DMS 273 (cell line): ENCODE measurements around the gene PTCH2.
A peak's percentile ranks its signal among the peaks of the same experiment; 100 is the strongest.
"Not testable (repeated sequence)": the region's sequence is repeated elsewhere in the genome, so short reads cannot be mapped to it uniquely, and the experiment has no call there.

Source experiments
- DNase-seq: peaks from one replicate; lab custom pipeline; 2025; ENCODE audit not compliant: unreplicated experiment; lab: John Stamatoyannopoulos, UW

The PTCH2 gene

GRCh38 chr1:44803062-44803311 lies 40.1 kb downstream of the PTCH2 start:
- no peak for DNase-seq

- DNase-seq: no peak
Observed at GRCh38 chr1:44802306-44803061, 40.6 kb downstream of the PTCH2 start.

DNA sequence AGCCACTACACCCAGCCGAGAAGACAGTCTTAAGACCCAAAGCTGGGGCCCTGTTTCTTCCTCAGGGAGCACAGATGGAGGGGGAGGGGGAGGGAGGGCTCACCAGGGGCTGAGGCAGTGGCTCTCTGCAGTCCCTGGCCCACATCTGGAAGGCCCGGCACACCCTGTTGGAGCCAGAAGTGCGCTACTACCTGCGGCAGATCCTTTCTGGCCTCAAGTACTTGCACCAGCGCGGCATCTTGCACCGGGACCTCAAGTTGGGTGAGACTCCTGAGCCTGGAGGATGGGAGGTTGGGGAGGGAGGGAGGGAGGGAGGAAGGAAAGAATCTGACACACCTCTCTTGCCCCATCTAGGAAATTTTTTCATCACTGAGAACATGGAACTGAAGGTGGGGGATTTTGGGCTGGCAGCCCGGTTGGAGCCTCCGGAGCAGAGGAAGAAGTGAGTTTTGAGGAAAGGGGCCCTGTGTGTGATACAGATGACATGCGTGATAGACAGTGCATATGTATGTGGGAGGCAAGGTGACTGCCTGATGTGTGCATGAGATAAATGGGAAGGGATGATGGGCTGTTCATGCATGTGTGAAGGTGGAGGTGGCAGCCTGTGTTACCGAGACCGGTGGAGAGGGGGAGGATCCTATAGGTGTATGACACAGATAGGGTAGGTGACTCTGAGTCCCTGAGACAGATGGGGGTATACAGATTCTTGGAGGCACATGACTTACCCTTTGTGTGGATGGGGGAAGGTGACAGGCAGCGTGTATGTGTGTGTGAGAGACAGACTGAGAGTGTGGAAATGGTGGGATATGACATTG lies 41.4 kb downstream of the PTCH2 start:
- peak; percentile 47 for DNase-seq

GRCh38 chr1:44799770-44800584 lies 43.1 kb downstream of the PTCH2 start, which contains the start of gene PLK3:
TSS of gene PLK3 (plus strand) at chr1:44800377. CDS start at chr1:44800464, 87 bp downstream.
- DNase-seq: peak; percentile 98

- no peak for DNase-seq
Observed at GRCh38 chr1:44798481-44799365, 44.3 kb downstream of the PTCH2 start.

DNA sequence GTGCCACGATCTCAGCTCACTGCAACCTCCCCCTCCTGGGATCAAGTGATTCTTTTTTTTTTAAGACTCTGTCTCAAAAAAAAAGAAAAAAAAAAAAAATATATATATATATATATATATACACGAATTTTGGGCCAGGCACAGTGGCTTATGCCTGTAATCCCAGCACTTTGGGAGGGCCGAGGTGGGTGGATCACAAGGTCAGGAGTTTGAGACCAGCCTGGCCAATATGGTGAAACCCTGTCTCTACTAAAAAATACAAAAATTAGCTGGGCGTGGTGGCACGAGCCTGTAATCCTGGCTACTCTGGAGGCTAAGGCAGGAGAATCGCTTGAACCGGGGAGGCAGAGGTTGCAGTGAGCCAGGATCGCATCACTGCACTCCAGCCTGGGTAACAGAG lies 45.2 kb downstream of the PTCH2 start:
- DNase-seq: not testable (repeated sequence)

DNA sequence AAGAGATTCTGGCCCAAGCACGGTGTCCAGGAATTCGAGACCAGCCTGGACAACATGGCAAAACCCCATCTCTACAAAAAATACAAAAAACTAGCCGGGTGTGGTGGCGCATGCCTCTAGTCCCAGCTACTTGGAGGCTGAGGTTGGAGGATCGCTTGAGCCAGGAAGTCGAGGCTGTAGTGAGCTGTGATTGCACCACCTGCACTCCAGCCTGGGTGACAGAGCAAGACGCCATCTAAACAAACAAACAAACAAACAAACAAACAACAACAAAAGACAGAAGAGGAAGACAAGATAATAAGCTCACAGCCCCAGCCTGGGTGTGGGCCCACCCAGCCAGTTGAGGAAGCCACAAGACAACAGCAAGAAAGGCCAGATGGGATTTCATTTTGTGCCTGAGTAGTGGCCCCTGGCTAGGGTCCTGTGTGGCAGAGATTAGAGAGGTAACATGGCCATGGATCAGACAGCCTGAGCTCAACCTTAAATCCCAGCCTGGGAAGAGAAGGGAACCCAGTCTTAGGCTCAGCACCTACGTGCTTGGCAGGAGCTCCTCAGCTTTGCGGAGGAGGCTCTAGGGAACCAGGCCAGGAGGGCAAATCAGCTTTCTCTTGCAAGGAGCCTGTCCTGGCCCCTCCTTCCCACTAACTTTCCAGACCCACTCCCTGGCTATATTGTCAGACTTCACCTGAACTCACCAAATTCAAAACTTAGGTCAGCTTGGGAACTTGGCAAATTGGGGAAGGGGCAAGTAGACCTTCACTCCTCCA lies 50.1 kb downstream of the PTCH2 start:
- DNase-seq: no peak

DNA sequence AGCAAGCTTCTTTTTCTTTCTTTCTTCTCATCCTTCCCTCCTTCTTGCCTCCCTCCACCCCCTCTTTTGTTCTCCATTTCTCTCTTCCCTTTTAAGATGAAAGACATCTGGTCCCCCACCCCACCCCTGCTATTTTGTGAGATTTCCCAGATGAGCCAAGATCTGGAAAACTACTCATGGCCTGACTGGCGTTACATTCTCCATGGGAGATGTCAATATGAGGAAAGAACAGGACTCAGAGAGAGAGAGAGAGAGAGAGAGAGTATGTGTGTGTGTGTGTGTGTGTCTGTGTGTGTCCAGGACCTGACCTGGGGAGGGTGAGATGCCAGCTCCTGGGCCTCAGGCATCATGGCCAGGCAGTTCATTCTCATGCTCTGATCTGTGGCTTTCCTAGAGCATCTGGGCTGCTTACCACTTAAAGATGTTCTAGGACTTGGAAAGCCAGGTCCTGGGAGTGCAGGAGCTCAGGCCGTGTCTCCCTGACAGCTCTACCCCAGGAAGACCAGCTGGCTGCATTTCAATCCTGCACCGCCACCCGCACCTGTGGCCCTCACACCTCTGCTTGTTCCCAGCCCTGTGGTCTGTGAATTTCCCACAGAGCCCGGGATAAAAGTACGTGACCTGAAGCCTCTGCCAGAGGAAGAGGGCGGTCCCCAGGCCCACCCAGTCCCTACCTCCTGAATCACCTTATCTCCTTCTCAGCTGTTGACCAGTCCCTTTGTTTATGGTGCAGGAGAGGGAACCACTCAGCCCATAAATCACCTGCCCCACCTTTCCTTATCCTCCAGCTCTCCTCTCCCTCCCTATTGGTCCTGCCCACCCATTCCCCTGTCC lies 51.9 kb downstream of the PTCH2 start:
- DNase-seq: no peak

DNA sequence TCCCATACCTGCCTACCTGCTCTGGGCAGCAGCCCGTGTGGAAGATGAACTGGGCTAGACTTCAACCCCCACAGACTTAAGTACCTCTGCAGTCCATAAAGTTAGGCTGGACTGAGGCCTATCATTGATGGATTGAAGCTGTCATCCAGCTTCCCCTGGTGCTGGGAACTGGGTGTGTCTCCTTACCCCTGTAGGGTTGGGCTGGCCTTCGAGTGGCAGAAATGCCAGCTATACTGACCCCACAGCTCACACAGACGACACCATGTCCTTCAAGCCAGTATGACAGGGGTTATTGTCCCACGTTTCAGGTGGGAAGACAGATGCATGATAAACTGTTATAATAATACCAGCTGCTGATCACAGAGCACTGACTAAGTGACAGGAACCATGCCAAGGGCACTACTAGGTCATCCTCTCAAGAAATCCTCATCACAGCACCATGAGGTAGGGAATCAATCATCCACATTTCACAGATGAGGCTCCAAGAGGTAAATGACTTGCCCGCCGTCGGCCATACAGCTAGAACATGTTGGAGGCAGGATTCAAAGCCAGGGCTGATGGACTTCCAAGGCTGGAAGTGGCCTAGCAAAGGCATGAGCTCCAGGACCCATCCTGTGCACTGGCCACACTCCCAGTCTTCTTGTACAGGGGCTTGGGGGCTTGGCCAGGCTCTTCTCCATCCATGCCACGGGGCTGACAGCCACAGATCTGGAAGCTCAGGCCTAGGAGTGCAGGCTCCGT lies 54.8 kb downstream of the PTCH2 start, which contains the start of gene BEST4:
TSS of gene BEST4 (minus strand) at position 51 of the 741 bp plus-strand sequence. CDS start 465 bp downstream, outside the sequence.
- no peak for DNase-seq

DNA sequence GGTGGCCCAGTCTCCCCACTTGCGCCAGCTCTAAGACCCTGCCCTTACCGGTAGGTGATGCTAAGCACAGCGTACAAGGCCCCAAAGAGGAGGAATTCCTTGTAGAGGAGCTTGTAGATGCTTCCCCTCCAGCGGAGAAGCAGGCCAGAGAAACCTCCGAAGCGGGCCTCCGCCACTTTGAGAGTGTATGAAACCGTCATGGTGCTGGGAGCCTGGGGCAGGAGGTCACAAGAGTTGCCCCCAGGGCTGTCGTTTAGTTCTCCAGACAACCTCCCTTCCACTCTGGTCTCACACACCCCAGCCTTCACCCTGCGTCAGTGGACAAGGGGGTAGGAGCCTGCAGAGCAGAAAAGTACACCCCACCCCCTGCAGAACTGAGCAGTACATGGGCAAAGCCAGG lies 55.5 kb downstream of the PTCH2 start:
- DNase-seq: no peak

DNA sequence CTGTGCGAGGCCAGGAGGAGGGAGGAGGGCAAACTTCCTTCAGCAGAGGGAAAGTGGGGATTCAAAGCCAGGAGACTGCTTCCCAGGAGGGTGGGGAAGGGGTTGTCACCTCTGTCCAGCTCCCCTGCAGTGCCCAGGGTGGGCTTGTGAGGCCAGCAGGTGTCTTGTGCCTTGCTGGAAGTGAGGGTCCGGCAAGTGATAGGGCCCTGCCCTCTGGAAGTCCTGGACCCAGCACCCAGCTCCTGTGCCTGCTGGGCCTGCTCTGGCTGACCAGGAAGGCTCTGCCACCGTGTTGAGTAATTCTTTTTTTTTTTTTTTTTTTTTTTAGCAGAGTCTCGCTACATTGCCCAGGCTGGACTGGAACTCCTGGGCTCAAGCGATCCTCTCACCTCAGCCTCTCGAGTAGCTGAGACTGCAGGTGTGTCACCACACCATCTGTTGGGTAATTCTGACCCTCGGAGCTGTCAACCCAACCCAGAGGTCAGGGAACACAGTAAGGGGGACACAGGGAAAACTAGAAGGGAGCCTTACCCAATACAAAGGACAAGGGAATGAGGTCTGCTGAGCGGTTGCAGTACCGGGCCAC lies 56.1 kb downstream of the PTCH2 start:
- DNase-seq: no peak

GRCh38 chr1:44786138-44786840 lies 56.8 kb downstream of the PTCH2 start:
- DNase-seq: peak; percentile 81

DNA sequence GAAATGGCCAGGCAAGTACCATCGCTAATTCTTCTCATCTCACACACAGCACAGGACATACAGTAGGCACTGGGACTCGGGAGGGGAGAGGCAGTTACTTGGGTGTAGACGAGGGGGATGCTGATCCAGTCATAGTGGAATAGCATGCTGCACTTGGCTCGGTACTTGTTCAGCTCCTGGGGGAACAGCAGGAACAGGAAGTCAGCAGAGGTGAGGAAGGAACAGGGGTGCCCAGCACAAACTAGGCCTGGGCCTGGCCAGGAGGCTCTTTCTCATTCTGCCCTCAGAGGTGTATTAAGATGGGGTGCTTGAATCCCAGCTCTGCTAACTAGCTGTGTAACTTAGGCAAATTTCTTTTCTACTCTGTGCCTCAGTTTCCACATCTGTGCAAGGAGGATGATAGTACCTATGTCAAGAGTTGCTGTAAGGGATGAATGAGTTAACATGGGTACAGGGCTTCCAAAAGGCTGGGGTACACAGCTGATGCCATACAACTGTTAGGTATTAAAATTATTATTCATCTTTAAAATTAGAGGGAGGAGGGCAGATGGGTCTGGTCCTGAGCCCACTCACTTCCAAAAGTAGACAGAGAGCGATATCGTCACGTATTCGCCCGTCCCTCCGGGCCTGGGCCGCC lies 57.4 kb downstream of the PTCH2 start:
- no peak for DNase-seq

DNA sequence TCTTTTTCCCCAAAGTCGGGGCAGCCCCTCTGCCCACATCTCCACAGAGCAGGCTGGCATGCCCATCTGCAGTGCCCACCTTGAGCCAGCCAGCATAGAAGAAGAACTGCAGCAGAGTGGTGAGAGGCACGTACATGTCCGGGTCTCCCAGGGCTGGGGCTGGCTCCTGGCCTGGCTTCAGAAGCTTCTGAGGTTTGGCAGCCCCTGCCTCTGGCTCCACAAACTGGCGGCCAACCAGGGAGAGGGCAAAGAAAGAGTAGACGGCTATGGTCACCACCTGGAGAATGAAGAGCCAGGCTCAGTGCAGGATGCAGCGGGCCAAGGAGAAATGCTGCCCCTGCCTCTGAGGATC lies 58.0 kb downstream of the PTCH2 start:
- DNase-seq: no peak

GRCh38 chr1:44784094-44785028 lies 58.7 kb downstream of the PTCH2 start:
- DNase-seq: no peak

- peak; percentile 44 for DNase-seq
Observed at GRCh38 chr1:44783697-44784093, 59.4 kb downstream of the PTCH2 start.
